Measurements from ENCODE around the gene KRTAP21-1.
"Not testable (repeated sequence)": the region's sequence is repeated elsewhere in the genome, so short reads cannot be mapped to it uniquely, and the experiment has no call there.

Gene KRTAP21-1

GRCh38 chr21:30755328-30755727, at the start of gene KRTAP21-1:
TSS of gene KRTAP21-1 (minus strand) at chr21:30755428. CDS start at chr21:30755378, 50 bp downstream.
- not testable (repeated sequence) for ATAC-seq (ENCODE audit: low read depth); H3K4me3 ChIP-seq (ENCODE audit: severe bottlenecking); H3K4me1 ChIP-seq (ENCODE audit: insufficient read depth, poor library complexity, severe bottlenecking); H3K36me3 ChIP-seq (ENCODE audit: low read depth); DNase-seq (ENCODE audit: low spot score); H3K9me3 ChIP-seq (ENCODE audit: severe bottlenecking); H3K27ac ChIP-seq (ENCODE audit: poor library complexity, severe bottlenecking)
- H3K27me3 ChIP-seq (ENCODE audit: insufficient read depth, poor library complexity, severe bottlenecking) = peaks cover 31% of the 10 kb centered on the region

- no peak for ATAC-seq (ENCODE audit: low read depth)
- no peaks in the 10 kb centered on the region for H3K27me3 ChIP-seq (ENCODE audit: insufficient read depth, poor library complexity, severe bottlenecking)
- H3K27ac ChIP-seq (ENCODE audit: poor library complexity, severe bottlenecking) = no peak overlapping the region
- no peaks in the 10 kb centered on the region for H3K36me3 ChIP-seq (ENCODE audit: low read depth)
- DNase-seq (ENCODE audit: low spot score) = no peak
- H3K4me3 ChIP-seq (ENCODE audit: severe bottlenecking) = no peak overlapping the region
- H3K9me3 ChIP-seq (ENCODE audit: severe bottlenecking) = no peaks in the 10 kb centered on the region
- TF ChIP-seq CTCF (IDR thresholded peaks at IDR 0.05; ENCODE audit: poor library complexity, severe bottlenecking) = no peak
- no peaks in the 10 kb centered on the region for H3K4me1 ChIP-seq (ENCODE audit: insufficient read depth, poor library complexity, severe bottlenecking)
Measured at GRCh38 chr21:30800605-30801004, 45.4 kb upstream of the KRTAP21-1 start.

- TF ChIP-seq CTCF (IDR thresholded peaks at IDR 0.05; ENCODE audit: poor library complexity, severe bottlenecking) = no peak
- no peak overlapping the region for H3K27ac ChIP-seq (ENCODE audit: poor library complexity, severe bottlenecking)
- ATAC-seq (ENCODE audit: low read depth) = no peak
- no peaks in the 10 kb centered on the region for H3K9me3 ChIP-seq (ENCODE audit: severe bottlenecking)
- peaks cover 31% of the 10 kb centered on the region for H3K27me3 ChIP-seq (ENCODE audit: insufficient read depth, poor library complexity, severe bottlenecking)
- no peaks in the 10 kb centered on the region for H3K4me1 ChIP-seq (ENCODE audit: insufficient read depth, poor library complexity, severe bottlenecking)
- no peak for DNase-seq (ENCODE audit: low spot score)
- H3K36me3 ChIP-seq (ENCODE audit: low read depth) = no peaks in the 10 kb centered on the region
- no peak overlapping the region for H3K4me3 ChIP-seq (ENCODE audit: severe bottlenecking)
Measured at GRCh38 chr21:30793581-30794314, 38.5 kb upstream of the KRTAP21-1 start.

- TF ChIP-seq CTCF (IDR thresholded peaks at IDR 0.05; ENCODE audit: poor library complexity, severe bottlenecking) = no peak
- no peak for DNase-seq (ENCODE audit: low spot score)
- Histone ChIP-seq H3K27me3 (ENCODE audit: insufficient read depth, poor library complexity, severe bottlenecking) (peaks cover 63% of the 10 kb centered on the region), H3K27ac (ENCODE audit: poor library complexity, severe bottlenecking) (no peak overlapping the region), H3K4me1 (ENCODE audit: insufficient read depth, poor library complexity, severe bottlenecking) (no peaks in the 10 kb centered on the region), H3K4me3 (ENCODE audit: severe bottlenecking) (no peak overlapping the region), H3K36me3 (ENCODE audit: low read depth) (no peaks in the 10 kb centered on the region), H3K9me3 (ENCODE audit: severe bottlenecking) (no peaks in the 10 kb centered on the region)
- ATAC-seq (ENCODE audit: low read depth) = no peak
Measured at GRCh38 chr21:30779249-30779648, 24.0 kb upstream of the KRTAP21-1 start.

GRCh38 chr21:30769724-30770431, 14.7 kb upstream of the KRTAP21-1 start:
- H3K4me1 ChIP-seq (ENCODE audit: insufficient read depth, poor library complexity, severe bottlenecking) = peaks cover 6% of the 10 kb centered on the region
- H3K27me3 ChIP-seq (ENCODE audit: insufficient read depth, poor library complexity, severe bottlenecking) = no peaks in the 10 kb centered on the region
- ATAC-seq (ENCODE audit: low read depth) = peak; percentile 67
- H3K27ac ChIP-seq (ENCODE audit: poor library complexity, severe bottlenecking) = no peak overlapping the region
- no peak for DNase-seq (ENCODE audit: low spot score)
- TF ChIP-seq CTCF (IDR thresholded peaks at IDR 0.05; ENCODE audit: poor library complexity, severe bottlenecking) = no peak
- H3K4me3 ChIP-seq (ENCODE audit: severe bottlenecking) = no peak overlapping the region
- H3K36me3 ChIP-seq (ENCODE audit: low read depth) = no peaks in the 10 kb centered on the region
- H3K9me3 ChIP-seq (ENCODE audit: severe bottlenecking) = no peaks in the 10 kb centered on the region
